HEK293 (cell line): ENCODE results near the gene CAV2.

Source experiments
- CTCF ChIA-PET: fragments of 350-600 bp; formaldehyde crosslinking; extraction: SDS; loops from one replicate; lab custom pipeline; 2021; ENCODE audit warnings: antibody characterized with exemption; lab: Yijun Ruan, JAX
- POLR2A ChIA-PET: fragments of 300-600 bp; formaldehyde crosslinking; extraction: SDS; loops from one replicate; lab custom pipeline; 2020; ENCODE audit warnings: antibody characterized with exemption, inconsistent platforms; lab: Yijun Ruan, JAX
- H3K27ac ChIP-seq: fragments of 200-500 bp; sonication (Bioruptor generic); 2 replicates; pipeline ENCODE4 v1.5.1; 2014; ENCODE audit warnings: low read depth, low read length, control low read depth, inconsistent platforms; ENCODE audit errors: extremely low read depth
- H3K36me3 ChIP-seq, 2 experiments: fragments of 200-500 bp in 1 of 2; sonication (Bioruptor generic) in 1 of 2; 1 replicate in 1 of 2; 2 replicates in 1 of 2; pipeline ENCODE4 v1.5.1; 2014 to 2017; ENCODE audit warnings: inconsistent platforms in 2 of 2, low read length in 2 of 2; ENCODE audit not compliant: control insufficient read depth in 2 of 2, insufficient read depth in 1 of 2
- H3K4me1 ChIP-seq: fragments of 200-500 bp; sonication (Bioruptor generic); 2 replicates; pipeline ENCODE4 v1.5.1; 2014; ENCODE audit warnings: mild to moderate bottlenecking, low read length, inconsistent platforms; ENCODE audit not compliant: control insufficient read depth, insufficient read depth
- H3K4me3 ChIP-seq: 2 replicates; pipeline ENCODE4 v1.5.1; 2011; ENCODE audit warnings: low read depth, mild to moderate bottlenecking, control low read depth, low read length, moderate library complexity
- H3K9me3 ChIP-seq: fragments of 200-500 bp; sonication (Bioruptor generic); 2 replicates; pipeline ENCODE4 v1.5.1; 2014; ENCODE audit warnings: low read depth, low read length, inconsistent platforms; ENCODE audit not compliant: control insufficient read depth, insufficient read depth
- HOXC10 ChIP-seq: sonication (generic); formaldehyde crosslinking; IDR thresholded peaks from 2 replicates; pipeline ENCODE4 v1.8.1; 2023; ENCODE audit warnings: mild to moderate bottlenecking, missing genetic modification reagents
- KLF10 ChIP-seq: fragments of 450-650 bp; IDR thresholded peaks from 2 replicates; pipeline ENCODE4 v1.5.1; 2018; ENCODE audit warnings: missing biosample characterization, mild to moderate bottlenecking, missing genetic modification characterization
- MEIS1 ChIP-seq: sonication (generic); formaldehyde crosslinking; IDR thresholded peaks from 2 replicates; pipeline ENCODE4 v1.8.1; 2022; ENCODE audit warnings: missing genetic modification reagents, mild to moderate bottlenecking, borderline replicate concordance
- PRDM10 ChIP-seq: fragments of 450-650 bp; formaldehyde crosslinking; IDR thresholded peaks from 2 replicates; pipeline ENCODE4 v1.5.1; 2016; ENCODE audit warnings: missing biosample characterization, missing genetic modification characterization
- YY2 ChIP-seq: fragments of 450-650 bp; formaldehyde crosslinking; IDR thresholded peaks from 2 replicates; pipeline ENCODE4 v1.5.1; 2016; ENCODE audit warnings: missing biosample characterization, missing genetic modification characterization
- ZBTB26 ChIP-seq: fragments of 450-650 bp; formaldehyde crosslinking; optimal IDR thresholded peaks from 2 replicates; pipeline ENCODE3; 2016; ENCODE audit warnings: missing biosample characterization, mild to moderate bottlenecking, missing genetic modification characterization
- ZBTB44 ChIP-seq: fragments of 450-650 bp; IDR thresholded peaks from 2 replicates; pipeline ENCODE4 v1.5.1; 2018; ENCODE audit warnings: missing biosample characterization, mild to moderate bottlenecking, missing genetic modification characterization
- ZNF16 ChIP-seq: fragments of 450-650 bp; formaldehyde crosslinking; IDR thresholded peaks from 2 replicates; pipeline ENCODE4 v1.5.1; 2016; ENCODE audit warnings: low read depth, missing biosample characterization, missing genetic modification characterization
- ZNF248 ChIP-seq: fragments of 450-650 bp; formaldehyde crosslinking; IDR thresholded peaks from 2 replicates; pipeline ENCODE4 v1.5.1; 2017; ENCODE audit warnings: missing biosample characterization, missing genetic modification characterization
- ZNF26 ChIP-seq: fragments of 450-650 bp; formaldehyde crosslinking; IDR thresholded peaks from 2 replicates; pipeline ENCODE4 v1.5.1; 2016; ENCODE audit warnings: missing biosample characterization, missing genetic modification characterization
- ZNF398 ChIP-seq: fragments of 450-650 bp; formaldehyde crosslinking; IDR thresholded peaks from 2 replicates; pipeline ENCODE4 v1.5.1; 2017; ENCODE audit warnings: missing biosample characterization, missing genetic modification characterization
- ZNF433 ChIP-seq: fragments of 450-650 bp; formaldehyde crosslinking; IDR thresholded peaks from 2 replicates; pipeline ENCODE4 v1.5.1; 2016; ENCODE audit warnings: missing biosample characterization, missing genetic modification characterization, low read depth
- ZNF776 ChIP-seq: fragments of 450-650 bp; formaldehyde crosslinking; IDR thresholded peaks from 2 replicates; pipeline ENCODE4 v1.5.0; 2017; ENCODE audit warnings: missing biosample characterization, missing genetic modification characterization, borderline replicate concordance

Gene CAV2

GRCh38 chr7:116525913-116526861, 26.6 kb downstream of the CAV2 start (continued):
- TF ChIP-seq HOXC10 (CRISPR knock-in tag) (0 out of 2 replicates have a peak, but pooled peaks have one; percentile 13), ZNF16 (tag by site-specific recombination) (no peak), YY2 (tag by site-specific recombination) (no peak), ZNF248 (tag by site-specific recombination) (no peak), ZBTB26 (tag by site-specific recombination) (peak; percentile 79), MEIS1 (CRISPR knock-in tag) (no peak), ZNF398 (tag by site-specific recombination) (peak; percentile 13), PRDM10 (peak; percentile 87), KLF10 (peak; percentile 81), ZBTB44 (tag by site-specific recombination) (peak; percentile 72)
- TF ChIP-seq, all 188 proteins: peak for 49

GRCh38 chr7:116526897-116527296, 27.4 kb downstream of the CAV2 start:
- Histone ChIP-seq H3K27ac (no peak overlapping the region; the same call in 1 of the 2 replicates), H3K4me1 (0 out of 2 replicates have a peak, but pooled peaks cover 4% of the 10 kb centered on the region)
- 0 out of 2 replicates have a peak, but pooled peaks have one; percentile 5 for TF ChIP-seq ZNF26 (tag by site-specific recombination)
- TF ChIP-seq ZNF776 (tag by site-specific recombination), result no peak
- TF ChIP-seq ZNF433, result no peak
- TF ChIP-seq, all 188 proteins: peak for 1
- ChIA-PET CTCF (interaction anchor here (0.6 to 2.4 kb wide), 26 partner anchors 8 to 574 kb away, joined by 3 to 36 read pairs (median 4); no protein-coding TSS in a partner anchor), POLR2A (interaction anchor here (0.6 to 1.5 kb wide), 6 partner anchors 16 to 145 kb away, joined by 3 to 4 read pairs (median 4); partner anchors contain the start of gene MET)
- H3K9me3 ChIP-seq, result no peaks in the 10 kb centered on the region
- H3K4me3 ChIP-seq, result peak overlapping the region; percentile 59
- no peaks in the 10 kb centered on the region for H3K36me3 ChIP-seq
